HG03280 (cell line): ENCODE measurements around the gene DTHD1.

Experiments
- ATAC-seq: cut with Tn5 transposase; IDR thresholded peaks from one replicate; pipeline ENCODE4 v1.9.1; 2021; ENCODE audit warnings: mild to moderate bottlenecking, moderate library complexity; ENCODE audit not compliant: unreplicated experiment

DTHD1 gene

DNA sequence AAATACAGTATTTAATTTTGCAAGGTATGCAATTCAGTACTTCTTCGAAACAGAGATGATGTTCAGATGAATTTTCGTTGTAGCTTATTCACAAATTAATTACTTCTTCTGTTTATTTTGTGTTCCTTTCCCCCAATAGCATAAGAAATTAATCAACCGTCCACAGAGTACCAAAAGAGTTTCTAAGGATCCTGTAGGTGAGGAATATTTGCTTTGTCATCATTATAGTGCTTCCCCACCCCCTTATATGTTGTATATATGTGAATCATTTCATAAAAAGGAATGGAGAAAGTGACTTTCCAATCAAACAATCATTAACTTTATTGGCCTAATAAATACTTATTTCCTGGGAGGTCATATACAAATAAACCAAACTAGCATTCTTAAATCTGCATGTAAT lies 57.6 kb downstream of the DTHD1 start:
- ATAC-seq = no peak

DNA sequence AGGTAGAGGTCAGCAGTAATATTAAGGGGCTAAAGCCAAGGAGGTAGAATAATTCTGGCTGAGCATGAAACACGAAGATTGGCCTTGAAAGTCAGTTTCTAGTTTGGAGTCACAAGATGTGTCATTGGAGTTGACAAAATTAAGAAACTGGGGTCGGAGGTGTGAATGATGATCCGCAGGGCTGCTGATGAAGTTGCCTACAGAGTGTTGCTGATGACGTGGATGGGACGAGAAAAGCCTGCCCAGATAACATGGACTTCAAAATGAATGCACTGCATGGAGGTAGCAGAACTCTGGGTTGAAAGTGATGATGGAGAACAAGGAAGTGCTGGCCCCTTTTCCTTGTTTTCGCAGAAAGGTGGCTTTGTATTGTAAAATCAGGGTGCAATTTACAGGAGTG lies 60.5 kb downstream of the DTHD1 start:
- no peak for ATAC-seq

DNA sequence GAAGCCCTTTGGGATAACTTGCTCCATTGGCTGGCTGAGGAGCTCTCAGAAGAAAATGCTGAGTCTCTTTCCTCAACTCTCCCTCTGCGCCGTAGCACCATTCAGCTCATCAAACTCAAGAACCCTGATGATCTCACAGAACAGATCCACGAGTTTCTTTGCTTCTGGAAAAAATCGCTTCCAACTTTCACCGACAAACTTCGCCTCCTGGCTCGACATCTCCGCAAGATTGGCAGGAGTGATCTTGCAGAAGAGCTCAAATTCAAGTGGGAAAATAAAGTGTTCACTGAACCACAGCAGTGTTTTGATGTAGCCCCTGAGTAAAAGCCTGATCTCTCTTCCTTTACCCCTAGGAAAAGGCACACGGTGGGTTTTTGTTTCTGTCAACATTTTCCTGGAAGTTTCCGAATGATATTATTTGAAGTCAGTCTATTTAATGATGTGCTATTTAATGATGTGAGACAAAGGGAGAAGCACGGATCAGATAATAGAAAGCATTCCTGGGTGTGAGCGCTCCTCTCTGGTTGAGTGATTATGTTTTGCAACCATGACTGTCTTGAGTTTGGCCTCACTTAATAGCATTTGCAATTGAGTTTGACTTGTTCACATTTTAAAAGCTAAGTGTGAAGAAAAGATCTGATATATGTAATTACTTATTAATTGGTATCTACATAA lies 62.2 kb downstream of the DTHD1 start:
- no peak for ATAC-seq

DNA sequence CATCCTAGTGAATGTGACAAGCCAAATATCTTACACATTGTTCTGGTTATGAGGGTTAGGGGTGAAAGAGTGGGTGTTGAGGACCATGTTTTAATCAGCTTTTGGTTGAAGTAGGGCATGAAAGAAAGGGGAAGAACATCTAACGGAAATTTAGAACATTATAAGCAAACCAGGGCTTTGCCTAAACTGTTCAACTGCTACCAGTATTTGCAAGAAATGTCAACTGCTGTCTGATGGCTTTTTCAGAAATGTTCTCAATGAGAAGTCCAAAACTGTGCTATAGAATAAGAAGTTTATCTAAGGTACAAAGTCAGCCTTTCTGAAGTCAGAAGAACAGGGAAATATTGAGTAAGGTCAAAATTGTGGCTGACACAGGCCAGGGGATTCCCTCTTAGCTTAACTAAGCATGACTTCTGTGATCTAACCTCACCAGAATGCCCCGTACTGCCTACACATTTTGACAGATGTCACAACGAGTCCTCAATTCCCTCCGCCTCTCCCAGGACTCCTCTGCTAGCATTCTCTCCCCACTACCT lies 67.1 kb downstream of the DTHD1 start:
- peak; percentile 88 for ATAC-seq

- no peak for ATAC-seq
Observed at GRCh38 chr4:36349938-36350549, 68.6 kb downstream of the DTHD1 start.

DNA sequence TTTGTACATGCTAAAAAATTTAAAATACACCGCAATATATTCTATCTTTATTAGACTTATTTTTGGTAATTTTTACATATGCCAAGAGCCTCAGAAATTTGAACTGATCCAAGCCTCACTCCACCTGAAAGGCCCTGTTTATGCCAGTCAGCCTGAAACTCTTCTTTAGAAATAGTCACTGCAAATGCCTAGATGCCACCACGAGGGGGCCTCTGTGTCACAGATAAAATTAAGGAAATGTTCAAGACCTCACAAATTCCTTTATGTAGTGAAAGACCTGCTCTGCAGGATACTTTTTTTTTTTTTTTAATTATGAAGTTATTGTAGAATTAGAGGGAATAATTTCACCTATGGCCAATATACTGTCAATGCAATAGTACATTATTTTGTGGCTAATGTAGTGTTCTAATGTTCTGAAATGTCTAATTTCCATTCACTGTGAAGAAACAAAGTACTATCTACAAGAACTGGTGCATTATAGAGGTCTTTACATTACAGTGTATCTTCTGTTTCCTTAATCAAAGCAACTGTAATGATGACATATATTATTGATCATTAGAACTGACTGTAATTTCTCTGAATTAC lies 69.8 kb downstream of the DTHD1 start:
- peak; percentile 66 for ATAC-seq

- no peak for ATAC-seq
Observed at GRCh38 chr4:36353998-36354397, 72.6 kb downstream of the DTHD1 start.

DNA sequence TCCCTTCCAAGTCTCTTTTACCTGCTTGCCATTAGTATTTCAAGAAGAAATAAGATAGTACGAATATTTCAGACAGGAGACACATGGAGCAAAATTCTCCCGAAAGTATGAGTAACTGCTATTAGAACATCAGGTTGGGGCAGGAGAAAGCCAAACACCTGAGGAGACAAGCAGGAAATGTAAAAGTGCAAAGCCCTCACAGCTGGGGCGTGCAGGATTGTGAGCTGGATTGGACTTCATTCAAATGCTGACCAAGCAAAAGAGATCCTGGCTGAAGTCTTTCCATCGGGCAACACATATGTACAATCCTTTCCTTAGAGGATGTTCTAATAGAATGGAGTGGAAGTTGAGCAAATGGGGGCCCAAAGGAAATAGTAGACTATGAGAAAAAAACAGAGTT lies 76.8 kb downstream of the DTHD1 start:
- no peak for ATAC-seq

GRCh38 chr4:36360755-36361154 lies 79.3 kb downstream of the DTHD1 start:
- no peak for ATAC-seq

DNA sequence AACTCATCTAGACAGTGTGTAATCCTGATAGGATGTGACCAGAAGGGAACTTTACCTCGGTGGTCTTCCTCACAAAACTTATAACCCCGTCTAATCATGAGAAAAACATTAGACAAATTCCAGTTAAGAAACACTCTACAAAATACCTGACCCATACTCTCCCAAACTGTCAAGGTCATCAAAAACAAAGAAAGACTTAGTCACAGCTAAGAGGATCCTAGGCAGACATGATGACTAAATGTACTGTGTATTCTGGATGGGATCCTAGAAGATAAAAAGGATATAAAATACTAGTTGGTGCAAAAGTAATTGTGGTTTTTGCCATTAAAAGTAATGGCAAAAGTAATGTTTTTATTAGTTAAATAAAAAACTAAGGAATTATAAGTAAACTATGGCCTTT lies 81.6 kb downstream of the DTHD1 start:
- no peak for ATAC-seq

DNA sequence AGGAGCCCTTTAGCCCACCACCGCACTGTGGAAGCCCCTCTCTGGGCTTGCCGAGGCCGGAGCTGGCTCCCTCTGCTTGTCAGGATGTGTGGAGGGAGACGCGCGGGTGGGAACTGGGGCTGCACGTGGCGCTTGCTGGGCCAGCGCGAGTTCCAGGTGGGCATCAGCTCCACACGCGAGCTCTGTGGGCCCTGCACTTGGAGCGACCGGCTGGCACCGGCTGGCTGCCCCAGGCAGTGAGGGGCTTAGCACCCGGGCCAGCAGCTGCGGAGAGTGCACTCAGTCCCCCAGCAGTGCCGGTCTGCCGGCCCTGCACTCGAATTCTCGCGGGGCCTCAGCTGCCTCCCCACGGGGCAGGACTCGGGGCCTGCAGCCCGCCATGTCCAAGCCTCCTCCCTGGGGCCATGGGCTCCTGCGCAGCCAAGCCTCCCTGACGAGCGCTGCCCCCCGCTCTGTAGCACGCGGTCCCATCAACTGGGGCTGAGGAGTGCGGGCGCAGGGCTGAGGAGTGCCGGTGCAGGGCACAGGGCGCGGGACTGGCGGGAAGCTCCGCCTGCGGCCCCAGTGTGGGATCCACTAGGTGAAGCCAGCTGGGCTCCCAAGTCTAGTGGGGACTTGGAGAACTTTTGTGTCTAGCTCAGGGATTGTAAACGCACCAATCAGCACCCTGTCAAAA lies 93.6 kb downstream of the DTHD1 start:
- ATAC-seq = no peak

DNA sequence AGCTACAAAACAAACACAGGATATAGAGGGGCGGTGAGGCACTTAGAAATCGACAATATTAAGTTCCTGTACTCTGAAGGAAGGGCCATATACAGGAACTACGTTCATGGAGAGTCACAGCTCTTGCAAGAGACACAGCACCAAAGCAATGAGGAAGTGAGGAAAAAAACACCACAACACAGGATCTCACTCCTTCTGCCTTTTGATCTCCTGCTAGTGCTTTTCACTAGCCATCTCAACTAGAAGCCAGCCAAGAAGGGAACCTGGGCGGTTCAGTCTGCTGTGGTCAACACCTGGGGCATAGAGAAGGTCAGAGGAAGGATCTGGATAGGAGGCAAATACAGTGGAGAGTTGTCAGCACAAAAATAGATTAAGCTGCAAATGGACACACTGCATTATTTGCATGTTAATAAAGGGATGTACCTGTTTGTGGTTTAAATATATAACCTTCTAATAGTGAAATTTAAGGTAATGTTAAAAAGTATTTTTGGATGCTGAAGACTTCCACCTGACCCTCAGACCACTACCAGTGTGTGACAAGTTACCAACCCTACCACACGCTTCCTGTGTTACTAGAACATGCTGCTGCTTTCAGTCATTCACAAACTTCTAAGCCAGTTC lies 104.6 kb downstream of the DTHD1 start:
- peak; percentile 88 for ATAC-seq

DNA sequence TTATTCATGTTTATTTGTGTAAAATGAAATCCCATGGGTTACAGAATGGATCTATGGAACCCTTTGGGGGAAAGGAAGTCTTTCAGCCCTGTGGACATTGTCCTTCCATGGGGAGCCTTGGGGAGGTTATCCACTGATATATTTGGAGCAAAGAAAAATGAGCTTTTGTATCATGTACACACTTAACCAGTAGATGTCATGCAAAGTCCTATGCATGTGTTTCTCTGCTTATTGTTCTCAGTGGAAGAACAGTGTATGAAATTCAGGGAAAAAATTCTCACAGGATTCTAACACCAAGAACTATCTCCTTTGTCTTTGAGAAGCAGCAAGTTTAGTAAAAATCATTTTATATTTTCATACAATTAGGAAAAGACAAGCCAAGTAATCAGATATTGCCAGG lies 105.3 kb downstream of the DTHD1 start:
- no peak for ATAC-seq

- ATAC-seq = no peak
Observed at GRCh38 chr4:36388710-36389109, 107.3 kb downstream of the DTHD1 start.

DNA sequence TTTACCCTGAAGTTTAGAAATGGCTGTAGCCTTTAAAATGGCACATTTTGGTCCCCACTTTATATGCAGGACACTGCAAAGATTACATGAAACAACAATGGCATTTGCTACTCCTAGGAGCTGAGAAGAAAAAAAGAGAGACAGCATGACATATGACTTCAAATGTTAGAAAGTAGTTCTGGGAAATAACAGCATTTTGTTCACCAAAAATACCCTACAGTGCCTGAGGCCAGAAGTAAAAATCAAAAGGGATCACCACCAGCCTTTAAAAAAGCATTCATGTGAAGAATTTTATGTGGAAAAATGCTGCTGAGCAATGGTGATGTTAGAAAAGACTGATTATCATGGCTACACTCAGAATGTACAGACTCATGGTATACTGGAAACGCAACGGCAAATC lies 110.0 kb downstream of the DTHD1 start:
- no peak for ATAC-seq

- ATAC-seq = no peak
Observed at GRCh38 chr4:36392024-36392423, 110.6 kb downstream of the DTHD1 start.

DNA sequence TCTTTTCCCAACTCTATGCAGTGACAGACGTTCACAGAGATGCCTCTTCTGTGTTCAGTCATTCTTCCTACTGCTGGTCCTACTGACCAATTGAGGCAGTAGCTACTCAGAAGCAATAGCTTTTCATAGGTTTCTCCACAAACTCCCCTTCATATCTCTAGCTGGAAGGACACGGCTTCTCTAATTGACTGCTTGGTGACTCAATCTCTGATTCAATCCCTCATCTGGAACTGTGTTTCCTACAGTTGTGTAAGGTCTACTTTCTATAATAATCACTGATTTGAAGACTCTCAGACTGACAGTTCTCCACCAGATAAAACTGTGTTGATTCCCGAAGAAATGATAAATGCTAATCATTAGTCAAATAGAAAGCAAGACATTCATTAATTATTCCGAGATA lies 111.5 kb downstream of the DTHD1 start:
- no peak for ATAC-seq
